Uterus (tissue), 4 donors: Measurements from ENCODE around the gene PFKFB2. TPM values are rescaled to one million over a fixed set of nuclear protein-coding genes. Genes with fewer than 3 reads are reported as not detected.

Experiments
- DNase-seq, 2 donors: peaks; one replicate each; pipeline ENCODE4 v3.0.0-alpha.2; 2019 to 2020
- H3K27ac ChIP-seq, 2 donors: fragments of 200-600 bp; sonication (generic); 1 replicate in 1 of 2; 2 replicates in 1 of 2; pipeline ENCODE4 v1.5.1; 2016 to 2018
- H3K27me3 ChIP-seq, 2 donors: fragments of 200-600 bp; sonication (generic); one replicate each; pipeline ENCODE4 v1.5.1; 2018 to 2019; ENCODE audit warnings: control low read depth in 1 of 2
- H3K36me3 ChIP-seq, 2 donors: fragments of 200-600 bp; sonication (generic); one replicate each; pipeline ENCODE4 v1.5.1; 2019; ENCODE audit warnings: control low read depth in 1 of 2
- H3K4me1 ChIP-seq, 2 donors: fragments of 200-600 bp; sonication (generic); one replicate each; pipeline ENCODE4 v1.5.1; 2018 to 2019; ENCODE audit warnings: control low read depth in 1 of 2
- H3K4me3 ChIP-seq, 2 donors: fragments of 200-600 bp; sonication (generic); 1 replicate in 1 of 2; 2 replicates in 1 of 2; pipeline ENCODE4 v1.5.1; 2018 to 2019; ENCODE audit warnings: mild to moderate bottlenecking in 1 of 2
- H3K9me3 ChIP-seq, 2 donors: fragments of 200-600 bp; sonication (generic); one replicate each; pipeline ENCODE4 v1.5.1; 2019; ENCODE audit warnings: control low read depth in 1 of 2
- CTCF ChIP-seq, 4 experiments: fragments of 200-600 bp in 2 of 4; fragments of 450-650 bp in 2 of 4; sonication (generic) in 2 of 4; IDR thresholded peaks; one replicate each; pipeline ENCODE4 v1.5.1; 2016 to 2019; ENCODE audit warnings: antibody characterized with exemption in 4 of 4, mild to moderate bottlenecking in 2 of 4, moderate library complexity in 1 of 4
- POLR2A ChIP-seq, 2 donors: fragments of 450-650 bp; IDR thresholded peaks; one replicate each; pipeline ENCODE4 v1.6.1; 2016; ENCODE audit warnings: antibody characterized with exemption in 2 of 2, mild to moderate bottlenecking in 1 of 2, moderate library complexity in 1 of 2
- intact Hi-C: fragments of 100-400 bp; cut with DNase I; formaldehyde crosslinking; loops from one replicate; pipeline ENCODE4 v1.15.1; 2023; ENCODE audit warnings: low total_unique reads
- total RNA-seq, 4 donors: library from RNA; depleted of rRNA in 3 of 4; stranded (reverse); fragments of >200 nt in 3 of 4; gene quantifications; one replicate each; pipeline versions ENCODE4 v1.1.0 to v1.2.4, GENCODE V29; 2014 to 2023
- donor health status: DM: yes; HTN: yes; CAD: no.

PFKFB2 gene
- total RNA-seq, 4 donors from 2014 or later, result 0.51 to 10.7 (median 2.9) TPM

DNA sequence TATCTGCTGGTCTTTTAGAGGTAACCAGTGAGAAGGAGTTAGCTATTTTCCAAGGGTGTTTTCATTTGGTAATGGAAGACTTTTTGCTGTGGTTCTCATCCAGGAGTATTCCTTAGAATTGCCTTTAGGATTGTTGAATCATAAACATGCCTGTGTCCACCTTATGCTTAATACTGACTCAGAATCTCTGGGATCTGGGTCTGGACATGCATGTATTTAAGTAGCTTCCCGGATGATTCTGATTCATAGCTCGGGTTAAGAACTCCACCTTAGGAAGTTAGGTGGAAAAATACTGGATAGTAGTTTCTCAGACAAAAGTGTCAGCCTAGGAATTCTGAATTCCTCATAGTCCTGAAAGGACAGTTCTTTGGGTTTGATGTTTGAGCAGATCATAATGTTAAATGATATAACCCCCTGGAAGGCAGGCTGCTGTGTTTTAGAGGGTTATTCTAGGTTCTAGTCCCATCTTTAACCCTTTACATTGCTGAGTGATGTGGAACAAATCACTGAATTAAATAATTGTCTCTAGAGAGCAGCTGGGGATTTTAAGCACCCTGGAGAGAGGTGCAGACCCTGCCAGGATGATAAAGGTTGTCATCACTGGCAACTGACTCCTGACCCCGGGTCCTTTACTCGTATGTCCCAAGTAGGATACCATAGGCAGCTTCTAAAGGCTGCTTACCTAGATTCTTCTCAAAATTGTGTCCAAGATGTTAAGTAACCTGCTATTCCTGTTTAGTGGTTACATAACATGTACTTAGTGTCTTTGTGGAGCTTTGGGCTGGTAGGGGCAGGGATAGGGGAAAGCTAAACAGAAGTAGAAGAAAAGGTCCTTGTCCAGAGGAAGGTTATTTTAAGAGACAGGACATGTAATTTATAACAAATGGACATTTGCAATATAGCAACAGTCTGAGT, 21.1 kb downstream of the PFKFB2 start:
- Histone ChIP-seq H3K36me3 (no peaks in the 10 kb centered on the region), H3K9me3 (no peaks in the 10 kb centered on the region), H3K27ac (no peak overlapping the region), H3K4me1 (no peaks in the 10 kb centered on the region), H3K27me3 (no peaks in the 10 kb centered on the region), H3K4me3 (no peak overlapping the region)
- TF ChIP-seq CTCF (IDR thresholded peaks at IDR 0.05) (no peak), POLR2A (IDR thresholded peaks at IDR 0.05) (no peak)
- no peak for DNase-seq
- intact Hi-C loops, result no loop called here

- H3K4me1 ChIP-seq, result no peaks in the 10 kb centered on the region
- H3K36me3 ChIP-seq, result no peaks in the 10 kb centered on the region
- no peak for TF ChIP-seq CTCF (IDR thresholded peaks at IDR 0.05)
- no peak for TF ChIP-seq POLR2A (IDR thresholded peaks at IDR 0.05)
- no peak overlapping the region for H3K4me3 ChIP-seq
- DNase-seq, result no peak
- no peaks in the 10 kb centered on the region for H3K9me3 ChIP-seq
- no peak overlapping the region for H3K27ac ChIP-seq
- intact Hi-C loops, result no loop called here
- no peaks in the 10 kb centered on the region for H3K27me3 ChIP-seq
Observed at GRCh38 chr1:207076181-207076955, 23.3 kb downstream of the PFKFB2 start.

DNA sequence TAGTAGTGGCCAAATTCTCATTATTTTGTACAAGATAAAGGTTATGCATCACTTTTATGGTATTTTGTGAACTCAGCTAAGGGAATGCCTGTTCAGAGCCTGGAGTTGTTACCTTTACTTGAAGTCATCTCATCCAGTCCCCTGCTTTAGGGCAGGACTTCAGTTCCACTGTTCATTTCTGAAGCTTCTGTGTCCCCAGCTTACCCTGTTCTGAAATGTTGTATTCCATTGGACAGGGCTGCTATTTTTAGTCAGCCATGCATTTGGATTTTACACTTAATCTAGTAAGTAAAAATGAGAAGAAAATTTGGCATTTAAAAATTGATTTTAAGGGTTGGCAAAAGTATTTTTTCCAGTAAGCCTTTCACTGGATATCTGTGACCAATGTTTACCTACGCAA, 23.9 kb downstream of the PFKFB2 start:
- no peak for DNase-seq
- intact Hi-C loops, result no loop called here
- Histone ChIP-seq H3K4me1 (no peaks in the 10 kb centered on the region), H3K9me3 (no peaks in the 10 kb centered on the region), H3K27me3 (no peaks in the 10 kb centered on the region), H3K4me3 (no peak overlapping the region), H3K36me3 (no peaks in the 10 kb centered on the region), H3K27ac (no peak overlapping the region)
- no peak for TF ChIP-seq POLR2A (IDR thresholded peaks at IDR 0.05)
- no peak for TF ChIP-seq CTCF (IDR thresholded peaks at IDR 0.05)

DNA sequence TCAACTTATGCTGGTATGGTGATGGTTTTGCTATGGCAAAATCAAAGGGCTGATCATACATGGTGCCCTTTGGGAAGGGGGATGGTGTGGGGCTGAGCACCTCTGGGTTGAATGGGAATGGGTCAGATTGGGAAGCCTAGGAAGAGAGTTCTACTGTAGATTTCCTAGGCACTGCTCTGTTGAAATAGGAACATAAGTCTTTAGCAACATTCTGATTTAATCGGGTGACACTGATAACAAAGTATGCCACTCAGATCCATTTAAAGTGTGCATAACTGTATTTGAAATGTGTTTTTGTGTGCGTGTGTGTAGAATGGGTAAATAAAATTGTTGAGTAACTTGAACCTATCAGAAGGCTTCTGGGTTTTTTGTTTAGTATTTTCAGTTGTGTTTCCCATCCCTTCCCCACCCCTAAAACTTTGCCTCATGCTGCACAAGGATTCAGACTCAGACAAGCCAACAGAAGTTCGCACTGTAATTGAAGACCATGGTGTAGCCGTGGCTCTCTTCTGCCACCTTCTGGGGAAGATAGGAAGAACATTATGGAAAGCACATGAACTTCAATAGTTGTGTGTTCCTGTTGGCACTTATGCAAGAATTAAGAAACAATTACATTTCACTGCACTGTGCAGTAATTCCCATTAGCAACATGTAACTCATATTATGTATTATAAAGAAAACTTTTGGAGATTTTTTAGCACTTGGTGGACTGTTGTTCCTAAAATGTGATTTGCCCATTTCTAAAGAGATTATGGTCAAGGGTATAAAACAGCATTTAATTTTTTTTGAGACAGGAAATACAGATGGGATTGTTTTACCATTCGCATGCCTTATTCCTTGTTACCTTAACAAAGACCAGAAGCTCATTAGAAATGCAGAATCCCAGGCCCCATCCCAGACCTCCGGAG, 24.6 kb downstream of the PFKFB2 start:
- Histone ChIP-seq H3K36me3 (no peaks in the 10 kb centered on the region), H3K4me1 (no peaks in the 10 kb centered on the region), H3K27me3 (no peaks in the 10 kb centered on the region), H3K9me3 (no peaks in the 10 kb centered on the region), H3K27ac (no peak overlapping the region), H3K4me3 (no peak overlapping the region)
- intact Hi-C loops, result no loop called here
- peak; percentile 39 to 63 for DNase-seq
- TF ChIP-seq POLR2A (IDR thresholded peaks at IDR 0.05), result no peak
- peak; percentile 77 to 91 (median 85) for TF ChIP-seq CTCF (IDR thresholded peaks at IDR 0.05)
